ENCODE data around the gene EVA1A.

DNA sequence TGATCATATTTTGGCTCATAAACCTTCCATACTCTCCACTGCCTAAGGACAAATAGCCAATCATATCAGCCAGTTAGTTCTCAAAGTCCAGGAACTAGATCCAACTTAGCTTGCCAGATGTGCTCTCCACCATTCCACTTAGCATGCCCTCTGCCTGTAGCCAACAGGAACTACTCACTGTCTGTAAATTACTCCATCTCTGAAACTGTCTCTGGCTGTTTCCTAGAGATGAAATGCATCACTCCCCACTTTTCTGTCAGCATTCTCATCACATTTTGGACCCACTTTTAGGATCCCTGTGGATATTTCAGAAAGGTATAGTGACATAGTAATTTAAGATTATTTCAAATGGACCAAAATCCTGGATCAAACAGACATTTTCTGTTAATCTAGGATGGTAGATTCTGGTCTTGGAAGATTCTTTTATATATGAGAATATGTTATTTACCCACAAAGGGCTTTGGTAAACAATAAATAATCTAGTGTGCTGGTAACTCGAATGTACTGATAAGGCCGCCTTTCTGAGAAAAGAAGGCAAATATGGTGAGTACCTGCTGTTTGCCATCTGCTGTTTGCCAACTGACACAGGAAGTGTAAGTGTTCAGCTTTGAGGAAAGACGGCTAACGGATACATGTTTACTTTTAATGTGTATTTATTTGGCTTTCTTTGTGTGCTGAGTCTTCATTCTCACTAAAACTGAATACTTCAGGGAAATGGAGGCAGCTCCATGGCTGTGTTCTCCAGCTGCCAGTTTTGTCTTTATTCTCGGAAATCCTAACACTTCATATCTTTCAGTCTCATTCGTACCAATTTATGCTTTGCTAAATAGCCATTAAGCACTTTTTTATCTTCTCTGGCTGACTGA is 79.5 kb downstream of the EVA1A start:
- TF ChIP-seq POLR2AphosphoS5 (IDR thresholded peaks at IDR 0.05; ENCODE audit: borderline replicate concordance, low read depth, low read length) (no peak), EZH2 (IDR thresholded peaks at IDR 0.05) (no peak), FOXP2 (optimal IDR thresholded peaks at IDR 0.05; ENCODE audit: control extremely low read depth, extremely low read length, insufficient read depth) (no peak)

Data from SK-N-MC (cell line).